Suprapubic skin (tissue), 4 donors: ENCODE data around the gene MPZL2. TPM values are rescaled to one million over a fixed set of nuclear protein-coding genes. Genes with fewer than 3 reads are reported as not detected.
"Not testable (repeated sequence)": the region's sequence is repeated elsewhere in the genome, so short reads cannot be mapped to it uniquely, and the experiment has no call there.

Experiments
- DNase-seq, 2 donors: peaks; one replicate each; pipeline ENCODE4 v3.0.0-alpha.2; 2019; ENCODE audit warnings: low spot score in 2 of 2
- H3K27ac ChIP-seq: fragments of 200-600 bp; sonication (generic); one replicate; pipeline ENCODE4 v1.5.1; 2019
- H3K27me3 ChIP-seq: fragments of 200-600 bp; sonication (generic); one replicate; pipeline ENCODE4 v1.5.1; 2019
- H3K36me3 ChIP-seq: fragments of 200-600 bp; sonication (generic); one replicate; pipeline ENCODE4 v1.5.1; 2019
- H3K4me1 ChIP-seq: fragments of 200-600 bp; sonication (generic); one replicate; pipeline ENCODE4 v1.5.1; 2019
- H3K4me3 ChIP-seq: fragments of 200-600 bp; sonication (generic); one replicate; pipeline ENCODE4 v1.5.1; 2019; ENCODE audit warnings: mild to moderate bottlenecking
- H3K9me3 ChIP-seq: fragments of 200-600 bp; sonication (generic); one replicate; pipeline ENCODE4 v1.5.1; 2019
- CTCF ChIP-seq, 2 donors: fragments of 200-600 bp in 1 of 2; fragments of 450-650 bp in 1 of 2; sonication (generic) in 1 of 2; IDR thresholded peaks; one replicate each; pipeline ENCODE4 v1.5.1; 2016 to 2019; ENCODE audit warnings: antibody characterized with exemption in 2 of 2, mild to moderate bottlenecking in 1 of 2, moderate library complexity in 1 of 2
- EP300 ChIP-seq: sonication (generic); formaldehyde crosslinking; IDR thresholded peaks from one replicate; pipeline ENCODE4 v1.6.1; 2017; ENCODE audit warnings: antibody characterized with exemption
- POLR2A ChIP-seq, 2 donors: fragments of 450-650 bp; IDR thresholded peaks; one replicate each; pipeline ENCODE4 v1.6.1; 2017; ENCODE audit warnings: antibody characterized with exemption in 2 of 2, mild to moderate bottlenecking in 2 of 2, moderate library complexity in 2 of 2
- POLR2AphosphoS5 ChIP-seq, 3 donors: sonication (generic); formaldehyde crosslinking; IDR thresholded peaks; one replicate each; pipeline ENCODE4 v1.6.1; 2017; ENCODE audit warnings: antibody characterized with exemption in 3 of 3
- WGBS: methylation state at CpG from one replicate; pipeline ENCODE4 v1.1.5; 2018; 5-methylcytosine and 5-hydroxymethylcytosine counted together
- total RNA-seq, 4 donors: library from RNA; depleted of rRNA; stranded (reverse); fragments of >200 nt; gene quantifications; one replicate each; pipeline ENCODE4 v1.1.0, GENCODE V29; 2016

The MPZL2 gene
- total RNA-seq, 4 donors from 2014 or later = 54.5 to 111 (median 56.7) TPM

- 94% methylated on average over 3 of the region's 3 CpGs for WGBS
- no peaks in the 10 kb centered on the region for H3K36me3 ChIP-seq
- peaks cover 15% of the 10 kb centered on the region for H3K27me3 ChIP-seq
- TF ChIP-seq POLR2AphosphoS5 (IDR thresholded peaks at IDR 0.05) (no peak), CTCF (IDR thresholded peaks at IDR 0.05) (no peak), POLR2A (IDR thresholded peaks at IDR 0.05) (no peak), EP300 (no peak)
- H3K4me1 ChIP-seq = peaks cover 1% of the 10 kb centered on the region
- no peak overlapping the region for H3K4me3 ChIP-seq
- no peaks in the 10 kb centered on the region for H3K9me3 ChIP-seq
- no peak for DNase-seq
- H3K27ac ChIP-seq = no peak overlapping the region
These were observed 46.2 kb upstream of the MPZL2 start for GRCh38 chr11:118310271-118310670.

- peaks cover 11% of the 10 kb centered on the region for H3K27me3 ChIP-seq
- not testable (repeated sequence) for H3K4me1 ChIP-seq, H3K27ac ChIP-seq, H3K9me3 ChIP-seq, H3K4me3 ChIP-seq, H3K36me3 ChIP-seq, DNase-seq
- WGBS = 92% methylated on average over 5 of the region's 5 CpGs
These were observed 45.0 kb upstream of the MPZL2 start for GRCh38 chr11:118308995-118309528.

GRCh38 chr11:118306556-118306955 lies 42.5 kb upstream of the MPZL2 start:
- 74% methylated on average over 2 of the region's 2 CpGs for WGBS
- H3K4me3 ChIP-seq = no peak overlapping the region

GRCh38 chr11:118305726-118306125 lies 41.6 kb upstream of the MPZL2 start:
- 73% methylated on average over 8 of the region's 8 CpGs for WGBS
- H3K36me3 ChIP-seq = no peaks in the 10 kb centered on the region
- H3K4me3 ChIP-seq = no peak overlapping the region
- no peaks in the 10 kb centered on the region for H3K9me3 ChIP-seq
- H3K27ac ChIP-seq = no peak overlapping the region
- H3K4me1 ChIP-seq = no peaks in the 10 kb centered on the region
- H3K27me3 ChIP-seq = no peaks in the 10 kb centered on the region
- TF ChIP-seq CTCF (IDR thresholded peaks at IDR 0.05) (no peak), EP300 (no peak), POLR2A (IDR thresholded peaks at IDR 0.05) (no peak), POLR2AphosphoS5 (IDR thresholded peaks at IDR 0.05) (no peak)
- no peak for DNase-seq

More at GRCh38 chr11:118306556-118306955, 42.5 kb upstream of the MPZL2 start:
- Histone ChIP-seq H3K27ac (no peak overlapping the region), H3K4me1 (no peaks in the 10 kb centered on the region), H3K36me3 (no peaks in the 10 kb centered on the region), H3K27me3 (no peaks in the 10 kb centered on the region), H3K9me3 (no peaks in the 10 kb centered on the region)
- TF ChIP-seq CTCF (IDR thresholded peaks at IDR 0.05) = no peak
- no peak for TF ChIP-seq POLR2A (IDR thresholded peaks at IDR 0.05)
- no peak for TF ChIP-seq POLR2AphosphoS5 (IDR thresholded peaks at IDR 0.05)
- TF ChIP-seq EP300 = no peak
- DNase-seq = no peak

- no peaks in the 10 kb centered on the region for H3K36me3 ChIP-seq
- no peak within 1 kb of the TSS for H3K27ac ChIP-seq
- H3K9me3 ChIP-seq = no peaks in the 10 kb centered on the region
- H3K4me1 ChIP-seq = no peaks in the 10 kb centered on the region
- TF ChIP-seq EP300 = no peak
- no peak within 1 kb of the TSS for H3K4me3 ChIP-seq
- DNase-seq = no peak
- 85% methylated on average over 8 of the region's 8 CpGs for WGBS
- no peaks in the 10 kb centered on the region for H3K27me3 ChIP-seq
These were observed 40.6 kb upstream of the MPZL2 start, which contains the start of gene CD3E for GRCh38 chr11:118304568-118305248. Gene CD3E, plus strand, starts transcription at chr11:118304730. Its CDS starts 223 bp downstream, at chr11:118304953.

GRCh38 chr11:118304227-118304567 lies 40.1 kb upstream of the MPZL2 start:
- Histone ChIP-seq H3K4me3 (no peak overlapping the region), H3K27ac (no peak overlapping the region), H3K36me3 (no peaks in the 10 kb centered on the region), H3K27me3 (no peaks in the 10 kb centered on the region), H3K9me3 (no peaks in the 10 kb centered on the region), H3K4me1 (no peaks in the 10 kb centered on the region)
- 67% methylated on average over 1 of the region's 1 CpG for WGBS
- no peak for DNase-seq
- TF ChIP-seq EP300 (no peak), POLR2A (IDR thresholded peaks at IDR 0.05) (no peak), POLR2AphosphoS5 (IDR thresholded peaks at IDR 0.05) (no peak), CTCF (IDR thresholded peaks at IDR 0.05) (no peak)
